HG03135 (cell line): ENCODE data around the gene PPIP5K1.
"Not testable (repeated sequence)": the region's sequence is repeated elsewhere in the genome, so short reads cannot be mapped to it uniquely, and the experiment has no call there.

ENCODE experiments used
- ATAC-seq: cut with Tn5 transposase; IDR thresholded peaks from one replicate; pipeline ENCODE4 v1.9.1; 2021; ENCODE audit warnings: mild to moderate bottlenecking, moderate library complexity; ENCODE audit not compliant: unreplicated experiment

PPIP5K1 gene

GRCh38 chr15:43589778-43590466 lies at the start of gene PPIP5K1:
TSS of gene PPIP5K1 (minus strand) at chr15:43590208. CDS start at chr15:43584504, 5,704 bp downstream.
- peak; percentile 97 for ATAC-seq

- peak; percentile 67 for ATAC-seq
Observed at GRCh38 chr15:43638464-43639204, 48.6 kb upstream of the PPIP5K1 start.

GRCh38 chr15:43626937-43627336 lies 36.9 kb upstream of the PPIP5K1 start:
- ATAC-seq: not testable (repeated sequence)

- no peak for ATAC-seq
Observed at GRCh38 chr15:43625106-43625505, 35.1 kb upstream of the PPIP5K1 start.

- ATAC-seq: not testable (repeated sequence)
Observed at GRCh38 chr15:43622068-43622799, 32.2 kb upstream of the PPIP5K1 start.

- not testable (repeated sequence) for ATAC-seq
Observed at GRCh38 chr15:43618700-43619099, 28.7 kb upstream of the PPIP5K1 start, which contains the start of gene STRC. TSS of gene STRC (minus strand) at chr15:43618800. CDS start at chr15:43618722, 78 bp downstream.

GRCh38 chr15:43617750-43618149 lies 27.7 kb upstream of the PPIP5K1 start:
- ATAC-seq: not testable (repeated sequence)

GRCh38 chr15:43602233-43602632 lies 12.2 kb upstream of the PPIP5K1 start:
- not testable (repeated sequence) for ATAC-seq

GRCh38 chr15:43600200-43600599 lies 10.2 kb upstream of the PPIP5K1 start:
- ATAC-seq: not testable (repeated sequence)

- not testable (repeated sequence) for ATAC-seq
Observed at GRCh38 chr15:43599131-43599530, 9.1 kb upstream of the PPIP5K1 start.

GRCh38 chr15:43593328-43594190 lies 3.6 kb upstream of the PPIP5K1 start, which contains the start of gene CKMT1B:
TSS of gene CKMT1B (plus strand) at chr15:43594027. CDS start at chr15:43594219, 192 bp downstream.
- ATAC-seq: not testable (repeated sequence)

GRCh38 chr15:43592841-43593240 lies 2.8 kb upstream of the PPIP5K1 start:
- ATAC-seq: not testable (repeated sequence)

GRCh38 chr15:43574607-43575006 lies 15.4 kb downstream of the PPIP5K1 start:
- not testable (repeated sequence) for ATAC-seq

GRCh38 chr15:43566615-43567014 lies 23.4 kb downstream of the PPIP5K1 start:
- not testable (repeated sequence) for ATAC-seq

- not testable (repeated sequence) for ATAC-seq
Observed at GRCh38 chr15:43563793-43564192, 26.2 kb downstream of the PPIP5K1 start.

- ATAC-seq: not testable (repeated sequence)
Observed at GRCh38 chr15:43562753-43563152, 27.3 kb downstream of the PPIP5K1 start.

- ATAC-seq: no peak
Observed at GRCh38 chr15:43552986-43553385, 37.0 kb downstream of the PPIP5K1 start.

GRCh38 chr15:43552256-43552655 lies 37.8 kb downstream of the PPIP5K1 start:
- ATAC-seq: no peak

- ATAC-seq: no peak
Observed at GRCh38 chr15:43550527-43551363, 39.3 kb downstream of the PPIP5K1 start.
